Measurements from ENCODE around the gene TNFAIP2. TPM values are rescaled to one million over a fixed set of nuclear protein-coding genes. Genes with fewer than 3 reads are reported as not detected.

Gene TNFAIP2
- total RNA-seq, 4 donors from 2014 or later = 14.8 to 72.9 (median 22.3) TPM

GRCh38 chr14:103121846-103122584 lies 1.2 kb upstream of the TNFAIP2 start:
- peak overlapping the region; percentile 61 to 74 (median 66) for H3K4me3 ChIP-seq
- in situ Hi-C loops (cut with MboI; ENCODE audit: low sequenced_read_pairs in 4 of 4) = loop anchor here in 1 of 4 donors (10.0 kb wide), 1 partner anchor 283 kb away; no protein-coding TSS in a partner anchor

GRCh38 chr14:103122585-103122946 lies 695 bp upstream of the TNFAIP2 start:
- H3K9me3 ChIP-seq = no peaks in the 10 kb centered on the region
- H3K27me3 ChIP-seq = no peaks in the 10 kb centered on the region
- ATAC-seq (no peak), DNase-seq (no peak)
- no peaks in the 10 kb centered on the region for H3K36me3 ChIP-seq
- intact Hi-C loops (cut with DNase I; ENCODE audit: low total_unique reads) = loop anchor here (2.0 kb wide), 1 partner anchor 32 kb away; no protein-coding TSS in a partner anchor
- in situ Hi-C loops (cut with MboI; ENCODE audit: low sequenced_read_pairs in 4 of 4) = loop anchor here in 1 of 4 donors (10.0 kb wide), 1 partner anchor 282 kb away; no protein-coding TSS in a partner anchor
- peaks cover 44 to 58% of the 10 kb centered on the region in 2 donors for H3K4me1 ChIP-seq
- H3K4me3 ChIP-seq = peak overlapping the region; percentile 61 to 74 (median 66)
- H3K27ac ChIP-seq = peak overlapping the region; percentile 74 to 87 (median 86)
- TF ChIP-seq CTCF (IDR thresholded peaks at IDR 0.05 in 4 of 5, conservative IDR thresholded peaks at IDR 0.05 in 1 of 5) (no peak), POLR2A (IDR thresholded peaks at IDR 0.05) (no peak)

More at GRCh38 chr14:103121846-103122584, 1.2 kb upstream of the TNFAIP2 start:
- Histone ChIP-seq H3K4me1 (peaks cover 41 to 54% of the 10 kb centered on the region in 2 donors), H3K9me3 (no peaks in the 10 kb centered on the region), H3K36me3 (no peaks in the 10 kb centered on the region), H3K27ac (peak overlapping the region; percentile 74 to 87 (median 86)), H3K27me3 (no peaks in the 10 kb centered on the region)
- TF ChIP-seq CTCF (IDR thresholded peaks at IDR 0.05 in 4 of 5, conservative IDR thresholded peaks at IDR 0.05 in 1 of 5) = no peak
- peak in 1 of 2 donors; percentile 7 for TF ChIP-seq POLR2A (IDR thresholded peaks at IDR 0.05)
- ATAC-seq = peak; percentile 35 to 37
- intact Hi-C loops (cut with DNase I; ENCODE audit: low total_unique reads) = loop anchor here (2.0 kb wide), 1 partner anchor 33 kb away; no protein-coding TSS in a partner anchor
- peak in 1 of 2 donors; percentile 78 for DNase-seq

- Histone ChIP-seq H3K4me1 (peaks cover 46 to 62% of the 10 kb centered on the region in 2 donors), H3K36me3 (no peaks in the 10 kb centered on the region), H3K4me3 (peak overlapping the region; percentile 61 to 74 (median 66)), H3K27ac (peak overlapping the region; percentile 74 to 87 (median 86)), H3K9me3 (no peaks in the 10 kb centered on the region), H3K27me3 (no peaks in the 10 kb centered on the region)
- intact Hi-C loops (cut with DNase I; ENCODE audit: low total_unique reads) = loop anchor here (2.0 kb wide), 1 partner anchor 31 kb away; no protein-coding TSS in a partner anchor
- DNase-seq = peak in 1 of 2 donors; percentile 70
- in situ Hi-C loops (cut with MboI; ENCODE audit: low sequenced_read_pairs in 4 of 4) = loop anchor here in 1 of 4 donors (10.0 kb wide), 1 partner anchor 281 kb away; no protein-coding TSS in a partner anchor
- no peak for TF ChIP-seq POLR2A (IDR thresholded peaks at IDR 0.05)
- peak in 4 of 5 experiments; percentile 41 to 62 (median 50) for TF ChIP-seq CTCF (IDR thresholded peaks at IDR 0.05 in 4 of 5, conservative IDR thresholded peaks at IDR 0.05 in 1 of 5)
- peak; percentile 40 to 45 for ATAC-seq
Observed at GRCh38 chr14:103123634-103124500, 606 bp downstream of the TNFAIP2 start.

GRCh38 chr14:103124501-103125001 lies 1.3 kb downstream of the TNFAIP2 start:
- H3K4me3 ChIP-seq = peak overlapping the region in 3 of 4 donors; percentile 61 to 68 (median 65)
- no peak for ATAC-seq

More at GRCh38 chr14:103124501-103125001, 1.3 kb downstream of the TNFAIP2 start:
- intact Hi-C loops (cut with DNase I; ENCODE audit: low total_unique reads) = loop anchor here (5.0 kb wide), 1 partner anchor 47 kb away; no protein-coding TSS in a partner anchor
- Histone ChIP-seq H3K27ac (peak overlapping the region in 3 of 4 donors; percentile 86 to 87 (median 87)), H3K27me3 (no peaks in the 10 kb centered on the region), H3K36me3 (no peaks in the 10 kb centered on the region), H3K9me3 (no peaks in the 10 kb centered on the region), H3K4me1 (peaks cover 45 to 64% of the 10 kb centered on the region in 2 donors)
- no peak for DNase-seq
- in situ Hi-C loops (cut with MboI; ENCODE audit: low sequenced_read_pairs in 4 of 4) = loop anchor here in 1 of 4 donors (10.0 kb wide), 1 partner anchor 280 kb away; no protein-coding TSS in a partner anchor
- TF ChIP-seq CTCF (IDR thresholded peaks at IDR 0.05 in 4 of 5, conservative IDR thresholded peaks at IDR 0.05 in 1 of 5) (no peak), POLR2A (IDR thresholded peaks at IDR 0.05) (no peak)
